Mononuclear cell (primary cell): Measurements from ENCODE around the gene PDLIM3. TPM values are rescaled to one million over a fixed set of nuclear protein-coding genes. Genes with fewer than 3 reads are reported as not detected.
"Not testable (repeated sequence)": the region's sequence is repeated elsewhere in the genome, so short reads cannot be mapped to it uniquely, and the experiment has no call there.

ENCODE experiments used
- H3K27me3 ChIP-seq: 2 replicates; pipeline ENCODE4 v1.6.0; 2011; ENCODE audit warnings: low read length, control low read depth; ENCODE audit not compliant: insufficient read depth
- H3K4me1 ChIP-seq: 2 replicates; pipeline ENCODE4 v1.5.1; 2011; ENCODE audit warnings: mild to moderate bottlenecking, low read length, control low read depth; ENCODE audit not compliant: insufficient read depth
- H3K4me3 ChIP-seq: 2 replicates; pipeline ENCODE4 v1.5.1; 2011; ENCODE audit warnings: mild to moderate bottlenecking, low read length, moderate library complexity
- H3K9me3 ChIP-seq: 2 replicates; pipeline ENCODE4 v1.5.1; 2011; ENCODE audit warnings: low read depth, mild to moderate bottlenecking, control low read depth, low read length
- total RNA-seq: library from RNA; depleted of rRNA; stranded (reverse); fragments of >200 nt; gene quantifications from one replicate; pipeline ENCODE4 v1.2.3, GENCODE V29; 2012

Gene PDLIM3
- total RNA-seq, 1 donor, result 0.10 TPM

GRCh38 chr4:185564349-185564748, 29.0 kb upstream of the PDLIM3 start:
- H3K4me3 ChIP-seq, result no peak overlapping the region
- H3K4me1 ChIP-seq, result no peaks in the 10 kb centered on the region
- H3K9me3 ChIP-seq, result no peaks in the 10 kb centered on the region
- H3K27me3 ChIP-seq, result no peaks in the 10 kb centered on the region

- no peaks in the 10 kb centered on the region for H3K4me1 ChIP-seq
- no peaks in the 10 kb centered on the region for H3K27me3 ChIP-seq
- no peak overlapping the region for H3K4me3 ChIP-seq
- no peaks in the 10 kb centered on the region for H3K9me3 ChIP-seq
Observed at GRCh38 chr4:185562531-185562930, 27.2 kb upstream of the PDLIM3 start.

- Histone ChIP-seq H3K9me3 (no peaks in the 10 kb centered on the region), H3K27me3 (no peaks in the 10 kb centered on the region), H3K4me1 (no peaks in the 10 kb centered on the region), H3K4me3 (no peak overlapping the region)
Observed at GRCh38 chr4:185560316-185560715, 25.0 kb upstream of the PDLIM3 start.

- Histone ChIP-seq H3K4me3 (no peak overlapping the region), H3K27me3 (no peaks in the 10 kb centered on the region), H3K4me1 (no peaks in the 10 kb centered on the region), H3K9me3 (no peaks in the 10 kb centered on the region)
Observed at GRCh38 chr4:185559915-185560281, 24.6 kb upstream of the PDLIM3 start.

GRCh38 chr4:185559251-185559914, 24.1 kb upstream of the PDLIM3 start:
- not testable (repeated sequence) for H3K9me3 ChIP-seq, H3K27me3 ChIP-seq, H3K4me3 ChIP-seq, H3K4me1 ChIP-seq

- Histone ChIP-seq H3K27me3 (peaks cover 2% of the 10 kb centered on the region), H3K4me3 (no peak overlapping the region), H3K4me1 (no peaks in the 10 kb centered on the region), H3K9me3 (no peaks in the 10 kb centered on the region)
Observed at GRCh38 chr4:185554365-185555126, 19.2 kb upstream of the PDLIM3 start.

- H3K9me3 ChIP-seq, result no peaks in the 10 kb centered on the region
- peaks cover 2% of the 10 kb centered on the region for H3K27me3 ChIP-seq
- H3K4me3 ChIP-seq, result no peak overlapping the region
- no peaks in the 10 kb centered on the region for H3K4me1 ChIP-seq
Observed at GRCh38 chr4:185552254-185552653, 16.9 kb upstream of the PDLIM3 start.

- Histone ChIP-seq H3K4me3 (no peak overlapping the region), H3K9me3 (no peaks in the 10 kb centered on the region), H3K27me3 (peaks cover 2% of the 10 kb centered on the region), H3K4me1 (no peaks in the 10 kb centered on the region)
Observed at GRCh38 chr4:185550933-185551332, 15.6 kb upstream of the PDLIM3 start.

GRCh38 chr4:185549095-185549639, 13.9 kb upstream of the PDLIM3 start:
- H3K9me3 ChIP-seq, result no peaks in the 10 kb centered on the region
- H3K4me1 ChIP-seq, result no peaks in the 10 kb centered on the region
- no peak overlapping the region for H3K4me3 ChIP-seq
- peaks cover 2% of the 10 kb centered on the region for H3K27me3 ChIP-seq

GRCh38 chr4:185548587-185548986, 13.3 kb upstream of the PDLIM3 start:
- Histone ChIP-seq H3K4me3 (no peak overlapping the region), H3K4me1 (no peaks in the 10 kb centered on the region), H3K27me3 (peaks cover 2% of the 10 kb centered on the region), H3K9me3 (no peaks in the 10 kb centered on the region)

- Histone ChIP-seq H3K4me1 (no peaks in the 10 kb centered on the region), H3K27me3 (peaks cover under 1% of the 10 kb centered on the region), H3K9me3 (no peaks in the 10 kb centered on the region), H3K4me3 (no peak overlapping the region)
Observed at GRCh38 chr4:185546335-185546734, 11.0 kb upstream of the PDLIM3 start.

- H3K4me3 ChIP-seq, result no peak overlapping the region
Observed at GRCh38 chr4:185542626-185543315, 7.5 kb upstream of the PDLIM3 start.

GRCh38 chr4:185541251-185541727, 6.0 kb upstream of the PDLIM3 start:
- Histone ChIP-seq H3K4me1 (no peaks in the 10 kb centered on the region), H3K9me3 (no peaks in the 10 kb centered on the region), H3K4me3 (no peak overlapping the region), H3K27me3 (peaks cover 25% of the 10 kb centered on the region)

More at GRCh38 chr4:185542626-185543315, 7.5 kb upstream of the PDLIM3 start:
- Histone ChIP-seq H3K27me3 (peaks cover 13% of the 10 kb centered on the region), H3K9me3 (no peaks in the 10 kb centered on the region), H3K4me1 (no peaks in the 10 kb centered on the region)

- H3K4me3 ChIP-seq, result no peak overlapping the region
- H3K9me3 ChIP-seq, result no peaks in the 10 kb centered on the region
- peaks cover 32% of the 10 kb centered on the region for H3K27me3 ChIP-seq
- H3K4me1 ChIP-seq, result no peaks in the 10 kb centered on the region
Observed at GRCh38 chr4:185540487-185541120, 5.3 kb upstream of the PDLIM3 start.

- H3K4me3 ChIP-seq, result no peak overlapping the region
- H3K9me3 ChIP-seq, result no peaks in the 10 kb centered on the region
- H3K27me3 ChIP-seq, result peaks cover 35% of the 10 kb centered on the region
- no peaks in the 10 kb centered on the region for H3K4me1 ChIP-seq
Observed at GRCh38 chr4:185540040-185540439, 4.7 kb upstream of the PDLIM3 start.
